HepG2 (cell line): ENCODE data around the gene CMTM1. TPM values are rescaled to one million over a fixed set of nuclear protein-coding genes. Genes with fewer than 3 reads are reported as not detected.

Experiments used
- ARID2 ChIP-seq: sonication (generic); formaldehyde crosslinking; IDR thresholded peaks from 2 replicates; pipeline ENCODE4 v1.8.1; 2022; ENCODE audit warnings: mild to moderate bottlenecking, missing genetic modification reagents, borderline replicate concordance
- DPF2 ChIP-seq: sonication (generic); formaldehyde crosslinking; IDR thresholded peaks from 2 replicates; pipeline ENCODE4 v1.4.0; 2020; ENCODE audit warnings: mild to moderate bottlenecking, low read depth, missing genetic modification reagents, borderline replicate concordance
- FOXO4 ChIP-seq: sonication (generic); formaldehyde crosslinking; conservative IDR thresholded peaks from 2 replicates; pipeline ENCODE4 v1.8.1; 2023; ENCODE audit warnings: missing genetic modification reagents
- GATA4 ChIP-seq: sonication (generic); IDR thresholded peaks from 2 replicates; pipeline ENCODE4 v1.6.1; 2016; ENCODE audit warnings: antibody characterized with exemption, low read depth, borderline replicate concordance
- HHEX ChIP-seq: IDR thresholded peaks from 2 replicates; pipeline ENCODE4 v1.6.1; 2016; ENCODE audit warnings: control low read depth
- JUND ChIP-seq: sonication (generic); formaldehyde crosslinking; IDR thresholded peaks from 2 replicates; pipeline ENCODE4 v1.8.0; 2022; ENCODE audit warnings: mild to moderate bottlenecking, missing genetic modification reagents
- MBNL3 ChIP-seq: fragments of 250-450 bp; sonication (Bioruptor Pico); conservative IDR thresholded peaks from 2 replicates; pipeline ENCODE4 v1.8.0; 2022; ENCODE audit warnings: mild to moderate bottlenecking, inconsistent platforms
- NCOR1 ChIP-seq: fragments of 200-600 bp; sonication (generic); IDR thresholded peaks from 2 replicates; pipeline ENCODE4 v1.7.0; 2017; ENCODE audit warnings: antibody characterized with exemption, low read length, borderline replicate concordance
- SKIL ChIP-seq: sonication (generic); formaldehyde crosslinking; IDR thresholded peaks from 2 replicates; pipeline ENCODE4 v1.8.0; 2022; ENCODE audit warnings: missing genetic modification reagents, mild to moderate bottlenecking, moderate library complexity, borderline replicate concordance
- SNAPC2 ChIP-seq: sonication (generic); formaldehyde crosslinking; IDR thresholded peaks from 2 replicates; pipeline ENCODE4 v1.8.1; 2022; ENCODE audit warnings: mild to moderate bottlenecking, missing genetic modification reagents
- TBL1XR1 ChIP-seq: fragments of 150-350 bp; IDR thresholded peaks from 2 replicates; pipeline ENCODE4 v1.6.1; 2014; ENCODE audit warnings: borderline replicate concordance, low read length; ENCODE audit not compliant: partially characterized antibody
- XRCC5 ChIP-seq: fragments of 200-400 bp; formaldehyde crosslinking; optimal IDR thresholded peaks from 2 replicates; pipeline ENCODE3; 2017; ENCODE audit warnings: mild to moderate bottlenecking, low read length
- ZFP36L2 ChIP-seq: sonication (generic); formaldehyde crosslinking; IDR thresholded peaks from 2 replicates; pipeline ENCODE4 v1.4.0; 2020; ENCODE audit warnings: missing genetic modification reagents
- ZKSCAN1 ChIP-seq: fragments of 150-350 bp; IDR thresholded peaks from 2 replicates; pipeline ENCODE4 v1.6.1; 2014; ENCODE audit warnings: low read length
- ZNF317 ChIP-seq: sonication (generic); formaldehyde crosslinking; IDR thresholded peaks from 2 replicates; pipeline ENCODE4 v1.5.0; 2020; ENCODE audit warnings: mild to moderate bottlenecking, missing genetic modification reagents
- ZNF354B ChIP-seq: sonication (generic); formaldehyde crosslinking; IDR thresholded peaks from 2 replicates; pipeline ENCODE4 v1.8.0; 2022; ENCODE audit warnings: mild to moderate bottlenecking, missing genetic modification reagents
- ZNF501 ChIP-seq: sonication (generic); formaldehyde crosslinking; IDR thresholded peaks from 2 replicates; pipeline ENCODE4 v1.5.1; 2020; ENCODE audit warnings: mild to moderate bottlenecking, moderate library complexity, missing genetic modification reagents
- polyA plus RNA-seq, 8 experiments: library from polyadenylated mRNA; depleted of rRNA in 3 of 8; stranded (reverse) in 7 of 8; unstranded in 1 of 8; fragments of >200 nt; fragmentation: Illumina TruSeq in 4 of 8; extraction: Trizol in 4 of 8; gene quantifications; 2 replicates each; pipeline versions ENCODE4 v1.2.1 to v1.2.3, GENCODE V29; 2011 to 2016; ENCODE audit warnings: low read depth in 4 of 8, missing spikeins in 1 of 8, mixed read lengths in 1 of 8; ENCODE audit not compliant: insufficient read depth in 1 of 8
- total RNA-seq, 5 experiments: library from RNA; depleted of rRNA; stranded (reverse); fragments of >200 nt; fragmentation: Illumina TruSeq; extraction: Trizol; gene quantifications; 2 replicates each; pipeline ENCODE4 v1.2.3, GENCODE V29; 2016; ENCODE audit warnings: low read depth in 1 of 5
- TF ChIP-seq, protein P1 (sequence below): sonication (generic); formaldehyde crosslinking; IDR thresholded peaks from 2 replicates; pipeline ENCODE4 v1.5.0; 2020; ENCODE audit warnings: mild to moderate bottlenecking, missing genetic modification reagents, borderline replicate concordance
- TF ChIP-seq, protein P2 (sequence below): sonication (generic); formaldehyde crosslinking; IDR thresholded peaks from 2 replicates; pipeline ENCODE4 v1.4.0; 2020; ENCODE audit warnings: missing genetic modification reagents, mild to moderate bottlenecking, borderline replicate concordance
- TF ChIP-seq, protein P3 (sequence below): IDR thresholded peaks from 2 replicates; pipeline ENCODE4 v1.6.1; 2016; ENCODE audit warnings: missing genetic modification reagents, missing compliant biosample characterization

CMTM1 gene
- total and polyA plus RNA-seq, 2 of the 13 experiments (the other 11 are each of a cell fraction or from before 2014, with no cell fraction given) = 1.7 to 2.9 TPM

DNA sequence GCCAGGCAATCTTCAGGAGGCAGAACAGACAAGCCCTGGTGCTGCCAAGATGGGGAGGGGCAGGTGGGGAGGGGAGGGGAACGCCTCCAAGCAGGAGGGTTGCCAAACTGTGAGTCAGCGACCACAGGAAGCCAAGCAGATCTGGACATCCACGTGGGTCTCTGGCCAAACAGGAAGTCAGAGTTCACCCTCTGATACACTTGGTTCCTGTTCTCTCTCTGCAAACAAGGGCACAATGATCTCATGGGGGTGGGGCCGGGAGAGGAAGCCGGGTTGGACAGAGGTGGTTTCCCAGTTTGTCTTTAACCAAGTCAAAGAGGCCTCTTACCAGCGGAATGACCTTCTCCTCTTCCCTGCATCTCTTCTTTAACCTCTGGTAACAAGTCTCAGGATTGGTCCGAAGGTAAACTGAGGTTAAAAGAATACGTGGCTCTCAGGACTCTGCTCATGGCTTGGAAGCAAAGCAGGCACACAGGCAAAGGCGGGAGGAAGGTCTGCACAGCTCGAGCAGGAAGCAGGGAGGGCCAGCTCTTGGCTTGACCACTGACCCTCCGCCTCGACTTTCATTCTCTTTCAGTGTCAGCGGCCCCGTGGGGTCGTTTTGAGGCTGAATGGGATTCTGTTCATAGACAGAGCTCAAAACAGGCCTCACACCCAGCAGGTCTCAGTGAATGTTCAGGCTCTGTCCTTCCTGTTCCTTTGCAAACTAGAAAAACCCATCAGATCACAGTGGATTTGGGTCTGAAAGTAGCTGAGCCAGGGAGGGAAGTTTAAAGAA, 49.2 kb upstream of the CMTM1 start (continued):
- TF ChIP-seq HHEX (CRISPR knock-in tag) = 0 out of 2 replicates have a peak, but pooled peaks have one; percentile 24
- no peak for TF ChIP-seq TBL1XR1
- no peak; the same call in 1 of the 2 replicates for TF ChIP-seq ARID2
- TF ChIP-seq, protein P1, sequence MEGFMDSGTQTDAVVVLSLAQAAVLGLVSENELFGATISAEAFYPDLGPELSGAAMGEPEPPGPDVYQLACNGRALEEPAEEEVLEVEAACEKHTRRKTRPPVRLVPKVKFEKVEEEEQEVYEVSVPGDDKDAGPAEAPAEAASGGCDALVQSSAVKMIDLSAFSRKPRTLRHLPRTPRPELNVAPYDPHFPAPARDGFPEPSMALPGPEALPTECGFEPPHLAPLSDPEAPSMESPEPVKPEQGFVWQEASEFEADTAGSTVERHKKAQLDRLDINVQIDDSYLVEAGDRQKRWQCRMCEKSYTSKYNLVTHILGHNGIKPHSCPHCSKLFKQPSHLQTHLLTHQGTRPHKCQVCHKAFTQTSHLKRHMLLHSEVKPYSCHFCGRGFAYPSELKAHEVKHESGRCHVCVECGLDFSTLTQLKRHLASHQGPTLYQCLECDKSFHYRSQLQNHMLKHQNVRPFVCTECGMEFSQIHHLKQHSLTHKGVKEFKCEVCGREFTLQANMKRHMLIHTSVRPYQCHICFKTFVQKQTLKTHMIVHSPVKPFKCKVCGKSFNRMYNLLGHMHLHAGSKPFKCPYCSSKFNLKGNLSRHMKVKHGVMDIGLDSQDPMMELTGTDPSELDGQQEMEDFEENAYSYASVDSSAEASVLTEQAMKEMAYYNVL (CRISPR knock-in tag) = peak; percentile 96
- TF ChIP-seq ZNF354B (CRISPR knock-in tag) = no peak
- peak; percentile 72; the same call in 1 of the 2 replicates for TF ChIP-seq DPF2 (CRISPR knock-in tag)
- peak; percentile 53; the same call in 1 of the 2 replicates for TF ChIP-seq GATA4
- no peak; the same call in none of the 2 replicates for TF ChIP-seq ZFP36L2 (CRISPR knock-in tag)
- TF ChIP-seq MBNL3 (CRISPR knock-in tag) = no peak
- TF ChIP-seq SNAPC2 (CRISPR knock-in tag) = peak; percentile 77; the same call in 1 of the 2 replicates
- TF ChIP-seq XRCC5 = no peak
- TF ChIP-seq, protein P2, sequence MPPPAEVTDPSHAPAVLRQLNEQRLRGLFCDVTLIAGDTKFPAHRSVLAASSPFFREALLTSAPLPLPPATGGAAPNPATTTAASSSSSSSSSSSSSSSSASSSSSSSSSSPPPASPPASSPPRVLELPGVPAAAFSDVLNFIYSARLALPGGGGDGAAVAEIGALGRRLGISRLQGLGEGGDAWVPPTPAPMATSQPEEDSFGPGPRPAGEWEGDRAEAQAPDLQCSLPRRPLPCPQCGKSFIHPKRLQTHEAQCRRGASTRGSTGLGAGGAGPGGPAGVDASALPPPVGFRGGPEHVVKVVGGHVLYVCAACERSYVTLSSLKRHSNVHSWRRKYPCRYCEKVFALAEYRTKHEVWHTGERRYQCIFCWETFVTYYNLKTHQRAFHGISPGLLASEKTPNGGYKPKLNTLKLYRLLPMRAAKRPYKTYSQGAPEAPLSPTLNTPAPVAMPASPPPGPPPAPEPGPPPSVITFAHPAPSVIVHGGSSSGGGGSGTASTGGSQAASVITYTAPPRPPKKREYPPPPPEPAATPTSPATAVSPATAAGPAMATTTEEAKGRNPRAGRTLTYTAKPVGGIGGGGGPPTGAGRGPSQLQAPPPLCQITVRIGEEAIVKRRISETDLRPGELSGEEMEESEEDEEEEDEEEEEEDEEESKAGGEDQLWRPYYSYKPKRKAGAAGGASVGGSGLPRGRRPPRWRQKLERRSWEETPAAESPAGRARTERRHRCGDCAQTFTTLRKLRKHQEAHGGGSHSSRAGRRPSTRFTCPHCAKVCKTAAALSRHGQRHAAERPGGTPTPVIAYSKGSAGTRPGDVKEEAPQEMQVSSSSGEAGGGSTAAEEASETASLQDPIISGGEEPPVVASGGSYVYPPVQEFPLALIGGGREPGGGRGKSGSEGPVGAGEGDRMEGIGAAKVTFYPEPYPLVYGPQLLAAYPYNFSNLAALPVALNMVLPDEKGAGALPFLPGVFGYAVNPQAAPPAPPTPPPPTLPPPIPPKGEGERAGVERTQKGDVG = peak; percentile 50
- peak; percentile 84; the same call in 1 of the 2 replicates for TF ChIP-seq SKIL (CRISPR knock-in tag)
- TF ChIP-seq, protein P3, sequence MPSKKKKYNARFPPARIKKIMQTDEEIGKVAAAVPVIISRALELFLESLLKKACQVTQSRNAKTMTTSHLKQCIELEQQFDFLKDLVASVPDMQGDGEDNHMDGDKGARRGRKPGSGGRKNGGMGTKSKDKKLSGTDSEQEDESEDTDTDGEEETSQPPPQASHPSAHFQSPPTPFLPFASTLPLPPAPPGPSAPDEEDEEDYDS = peak; percentile 92
- TF ChIP-seq FOXO4 (CRISPR knock-in tag) = no peak
- TF ChIP-seq NCOR1 = peak; percentile 34; the same call in 1 of the 2 replicates
- TF ChIP-seq ZNF501 = peak; percentile 98
- TF ChIP-seq ZNF317 (CRISPR knock-in tag) = peak; percentile 66
- peak; percentile 98 for TF ChIP-seq JUND (CRISPR knock-in tag)
- no peak for TF ChIP-seq ZKSCAN1
